ENCODE measurements around the gene TM6SF1.

- TF ChIP-seq, protein P1, sequence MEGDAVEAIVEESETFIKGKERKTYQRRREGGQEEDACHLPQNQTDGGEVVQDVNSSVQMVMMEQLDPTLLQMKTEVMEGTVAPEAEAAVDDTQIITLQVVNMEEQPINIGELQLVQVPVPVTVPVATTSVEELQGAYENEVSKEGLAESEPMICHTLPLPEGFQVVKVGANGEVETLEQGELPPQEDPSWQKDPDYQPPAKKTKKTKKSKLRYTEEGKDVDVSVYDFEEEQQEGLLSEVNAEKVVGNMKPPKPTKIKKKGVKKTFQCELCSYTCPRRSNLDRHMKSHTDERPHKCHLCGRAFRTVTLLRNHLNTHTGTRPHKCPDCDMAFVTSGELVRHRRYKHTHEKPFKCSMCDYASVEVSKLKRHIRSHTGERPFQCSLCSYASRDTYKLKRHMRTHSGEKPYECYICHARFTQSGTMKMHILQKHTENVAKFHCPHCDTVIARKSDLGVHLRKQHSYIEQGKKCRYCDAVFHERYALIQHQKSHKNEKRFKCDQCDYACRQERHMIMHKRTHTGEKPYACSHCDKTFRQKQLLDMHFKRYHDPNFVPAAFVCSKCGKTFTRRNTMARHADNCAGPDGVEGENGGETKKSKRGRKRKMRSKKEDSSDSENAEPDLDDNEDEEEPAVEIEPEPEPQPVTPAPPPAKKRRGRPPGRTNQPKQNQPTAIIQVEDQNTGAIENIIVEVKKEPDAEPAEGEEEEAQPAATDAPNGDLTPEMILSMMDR (IDR thresholded peaks at IDR 0.05; ENCODE audit: borderline replicate concordance, extremely low read depth, low read length, poor library complexity, severe bottlenecking) = no peak
- TF ChIP-seq EZH2 (IDR thresholded peaks at IDR 0.05; ENCODE audit: borderline replicate concordance, low read depth, low read length, severe bottlenecking) = no peak
Measured at GRCh38 chr15:83158393-83158792, 50.9 kb downstream of the TM6SF1 start.

Data from DND-41 (cell line).